Keratinocyte (primary cell): ENCODE data around the gene INA.

Source experiments
- EZH2 ChIP-seq: IDR thresholded peaks from one replicate; pipeline ENCODE4 v1.6.1; 2012; ENCODE audit warnings: inconsistent platforms, mild to moderate bottlenecking, low read length, moderate library complexity
- TF ChIP-seq, protein P1 (sequence below), 3 experiments: IDR thresholded peaks in 1 of 3; conservative IDR thresholded peaks in 1 of 3; optimal IDR thresholded peaks in 1 of 3; 2 replicates in 2 of 3; 3 replicates in 1 of 3; pipeline versions ENCODE3 to v1.5.1; 2011; ENCODE audit warnings: low read length in 3 of 3, mild to moderate bottlenecking in 3 of 3, moderate library complexity in 2 of 3, control low read depth in 1 of 3, inconsistent platforms in 1 of 3; ENCODE audit not compliant: insufficient read depth in 2 of 3; ENCODE audit errors: extremely low read depth in 1 of 3

GRCh38 chr10:103246324-103246723 lies 30.6 kb upstream of the INA start:
- TF ChIP-seq, protein P1, sequence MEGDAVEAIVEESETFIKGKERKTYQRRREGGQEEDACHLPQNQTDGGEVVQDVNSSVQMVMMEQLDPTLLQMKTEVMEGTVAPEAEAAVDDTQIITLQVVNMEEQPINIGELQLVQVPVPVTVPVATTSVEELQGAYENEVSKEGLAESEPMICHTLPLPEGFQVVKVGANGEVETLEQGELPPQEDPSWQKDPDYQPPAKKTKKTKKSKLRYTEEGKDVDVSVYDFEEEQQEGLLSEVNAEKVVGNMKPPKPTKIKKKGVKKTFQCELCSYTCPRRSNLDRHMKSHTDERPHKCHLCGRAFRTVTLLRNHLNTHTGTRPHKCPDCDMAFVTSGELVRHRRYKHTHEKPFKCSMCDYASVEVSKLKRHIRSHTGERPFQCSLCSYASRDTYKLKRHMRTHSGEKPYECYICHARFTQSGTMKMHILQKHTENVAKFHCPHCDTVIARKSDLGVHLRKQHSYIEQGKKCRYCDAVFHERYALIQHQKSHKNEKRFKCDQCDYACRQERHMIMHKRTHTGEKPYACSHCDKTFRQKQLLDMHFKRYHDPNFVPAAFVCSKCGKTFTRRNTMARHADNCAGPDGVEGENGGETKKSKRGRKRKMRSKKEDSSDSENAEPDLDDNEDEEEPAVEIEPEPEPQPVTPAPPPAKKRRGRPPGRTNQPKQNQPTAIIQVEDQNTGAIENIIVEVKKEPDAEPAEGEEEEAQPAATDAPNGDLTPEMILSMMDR (optimal IDR thresholded peaks at IDR 0.05 in 1 of 3, IDR thresholded peaks at IDR 0.05 in 1 of 3, conservative IDR thresholded peaks at IDR 0.05 in 1 of 3; ENCODE audit: extremely low read depth in 1 of 3, insufficient read depth in 2 of 3, low read length in 3 of 3): peak; percentile 20 to 46 (median 23)
- TF ChIP-seq EZH2: no peak
